GM12874 (cell line): Measurements from ENCODE around the gene IL1RL1.

ENCODE experiments used
- CTCF ChIP-seq: IDR thresholded peaks from 2 replicates; pipeline ENCODE4 v1.5.1; 2011; ENCODE audit warnings: low read depth, mild to moderate bottlenecking, control low read depth, low read length, moderate library complexity; ENCODE audit not compliant: insufficient read depth

The IL1RL1 gene

GRCh38 chr2:102361632-102362241 is 50.4 kb downstream of the IL1RL1 start:
- no peak for TF ChIP-seq CTCF

GRCh38 chr2:102365763-102366162 is 54.4 kb downstream of the IL1RL1 start:
- no peak for TF ChIP-seq CTCF

- TF ChIP-seq CTCF = no peak
These were observed 55.2 kb downstream of the IL1RL1 start for GRCh38 chr2:102366406-102367112.

GRCh38 chr2:102367331-102367971 is 56.1 kb downstream of the IL1RL1 start:
- no peak for TF ChIP-seq CTCF

GRCh38 chr2:102368461-102369109 is 57.2 kb downstream of the IL1RL1 start:
- no peak for TF ChIP-seq CTCF

- TF ChIP-seq CTCF = no peak
These were observed 58.5 kb downstream of the IL1RL1 start for GRCh38 chr2:102369866-102370265.

GRCh38 chr2:102376052-102376591 is 64.8 kb downstream of the IL1RL1 start:
- TF ChIP-seq CTCF = no peak
